ENCODE results near the gene ARMC2. TPM values are rescaled to one million over a fixed set of nuclear protein-coding genes. Genes with fewer than 3 reads are reported as not detected.

ARMC2 gene
- total RNA-seq, 2 experiments from 2014 or later: 2.7 to 4.6 TPM

DNA sequence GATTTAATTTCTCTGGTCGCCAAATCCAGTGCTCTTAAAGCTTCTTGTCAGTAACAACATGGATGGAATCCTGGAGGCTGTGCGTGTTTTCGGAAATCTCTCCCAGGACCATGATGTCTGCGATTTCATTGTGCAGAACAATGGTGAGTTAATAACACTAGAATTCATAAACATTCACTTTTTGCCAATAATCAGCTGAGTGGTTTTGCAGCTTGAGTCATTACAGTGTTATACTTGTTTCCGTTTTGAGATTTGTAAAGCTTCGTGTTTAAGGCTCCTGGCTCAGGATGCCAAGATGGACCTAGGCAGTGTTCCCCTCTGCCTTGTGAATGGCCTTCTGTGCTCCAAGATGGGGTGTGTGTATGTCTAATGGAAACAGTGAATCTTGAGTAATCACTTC lies 113.8 kb downstream of the ARMC2 start:
- ChIA-PET POLR2A (no interaction called here), CTCF (interaction anchor here (0.9 kb wide), 1 partner anchor 26 kb away, joined by 3 read pairs; no protein-coding TSS in a partner anchor)
- Mint-ChIP-seq H3K27ac (no peak overlapping the region), H3K36me3 (ENCODE audit: low read depth) (no peaks in the 10 kb centered on the region), H3K4me3 (no peak overlapping the region), H3K9me3 (no peaks in the 10 kb centered on the region), H3K27me3 (no peaks in the 10 kb centered on the region), H3K4me1 (ENCODE audit: low read depth) (peaks cover 16% of the 10 kb centered on the region)
- intact Hi-C loops (cut with micrococcal nuclease): no loop called here
- DNase-seq (no peak), ATAC-seq (no peak)
- TF ChIP-seq, protein P1, sequence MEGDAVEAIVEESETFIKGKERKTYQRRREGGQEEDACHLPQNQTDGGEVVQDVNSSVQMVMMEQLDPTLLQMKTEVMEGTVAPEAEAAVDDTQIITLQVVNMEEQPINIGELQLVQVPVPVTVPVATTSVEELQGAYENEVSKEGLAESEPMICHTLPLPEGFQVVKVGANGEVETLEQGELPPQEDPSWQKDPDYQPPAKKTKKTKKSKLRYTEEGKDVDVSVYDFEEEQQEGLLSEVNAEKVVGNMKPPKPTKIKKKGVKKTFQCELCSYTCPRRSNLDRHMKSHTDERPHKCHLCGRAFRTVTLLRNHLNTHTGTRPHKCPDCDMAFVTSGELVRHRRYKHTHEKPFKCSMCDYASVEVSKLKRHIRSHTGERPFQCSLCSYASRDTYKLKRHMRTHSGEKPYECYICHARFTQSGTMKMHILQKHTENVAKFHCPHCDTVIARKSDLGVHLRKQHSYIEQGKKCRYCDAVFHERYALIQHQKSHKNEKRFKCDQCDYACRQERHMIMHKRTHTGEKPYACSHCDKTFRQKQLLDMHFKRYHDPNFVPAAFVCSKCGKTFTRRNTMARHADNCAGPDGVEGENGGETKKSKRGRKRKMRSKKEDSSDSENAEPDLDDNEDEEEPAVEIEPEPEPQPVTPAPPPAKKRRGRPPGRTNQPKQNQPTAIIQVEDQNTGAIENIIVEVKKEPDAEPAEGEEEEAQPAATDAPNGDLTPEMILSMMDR (IDR thresholded peaks at IDR 0.05): no peak

DNA sequence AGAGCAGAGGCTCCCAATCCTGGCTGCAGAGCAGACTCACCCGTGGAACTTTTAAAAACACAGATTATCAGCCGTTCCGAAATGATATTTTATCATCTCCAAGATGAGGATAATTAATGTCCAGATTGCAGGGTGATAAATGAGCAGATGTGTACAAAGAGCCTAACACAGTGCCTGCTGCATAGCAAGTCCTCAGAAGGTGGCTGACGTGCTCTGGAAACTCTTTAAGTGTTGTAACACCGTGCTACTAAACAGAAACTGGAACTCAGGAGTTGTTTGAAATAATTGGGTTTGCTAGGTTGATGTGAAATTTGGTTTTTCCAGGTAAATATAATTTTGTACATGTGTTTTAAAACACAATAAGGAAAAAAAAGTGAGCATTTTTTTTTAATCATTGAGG lies 118.0 kb downstream of the ARMC2 start:
- Mint-ChIP-seq H3K36me3 (ENCODE audit: low read depth) (no peaks in the 10 kb centered on the region), H3K27me3 (no peaks in the 10 kb centered on the region), H3K27ac (no peak overlapping the region), H3K9me3 (no peaks in the 10 kb centered on the region), H3K4me1 (ENCODE audit: low read depth) (peaks cover 12% of the 10 kb centered on the region), H3K4me3 (no peak overlapping the region)
- POLR2A ChIA-PET: no interaction called here
- CTCF ChIA-PET: no interaction called here
- TF ChIP-seq, protein P1 (IDR thresholded peaks at IDR 0.05): no peak
- ATAC-seq (no peak), DNase-seq (no peak)
- intact Hi-C loops (cut with micrococcal nuclease): no loop called here

DNA sequence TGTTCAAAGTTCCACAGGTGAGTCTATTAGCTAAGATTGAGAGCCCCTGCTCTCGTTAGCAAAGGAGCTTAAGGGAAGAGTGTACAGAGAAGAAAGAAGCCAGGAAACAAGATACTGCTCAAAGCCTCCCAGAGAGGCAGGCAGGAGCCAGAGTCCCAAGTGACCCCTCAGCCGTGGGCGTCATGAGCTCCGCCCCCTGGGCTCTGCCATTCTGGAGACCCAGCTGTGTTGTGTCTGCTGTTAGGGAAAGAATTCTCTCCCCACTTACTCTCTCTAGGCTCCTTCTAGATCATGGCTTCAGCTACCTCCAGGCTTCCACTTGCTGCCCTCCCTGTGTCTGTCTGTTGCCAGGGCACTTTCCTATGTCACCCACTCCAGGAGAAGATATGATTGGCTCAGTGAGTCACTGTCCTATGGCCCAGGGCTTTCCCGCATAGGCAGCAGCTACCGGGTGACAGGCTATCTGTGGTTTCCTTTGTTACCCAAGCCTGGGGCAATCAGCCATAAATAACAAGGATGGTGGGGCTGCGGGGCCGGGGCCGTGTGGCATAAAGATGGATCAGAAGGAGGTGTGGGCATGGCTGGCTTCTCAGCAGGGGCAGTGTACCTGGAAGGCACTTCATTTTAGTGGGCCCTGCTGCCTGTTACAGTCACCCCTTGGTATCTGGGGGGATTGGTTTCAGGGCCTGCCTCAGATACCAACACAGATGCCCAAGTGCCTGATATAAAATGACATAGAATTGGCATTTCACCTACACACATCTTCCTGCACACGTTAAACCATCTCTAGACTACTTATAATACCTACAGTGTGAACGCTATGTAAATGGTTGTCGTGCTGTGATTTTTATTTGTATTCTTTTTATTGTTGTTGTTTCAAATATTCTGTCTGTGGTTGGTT lies 118.9 kb downstream of the ARMC2 start:
- ATAC-seq: peak; percentile 97

DNA sequence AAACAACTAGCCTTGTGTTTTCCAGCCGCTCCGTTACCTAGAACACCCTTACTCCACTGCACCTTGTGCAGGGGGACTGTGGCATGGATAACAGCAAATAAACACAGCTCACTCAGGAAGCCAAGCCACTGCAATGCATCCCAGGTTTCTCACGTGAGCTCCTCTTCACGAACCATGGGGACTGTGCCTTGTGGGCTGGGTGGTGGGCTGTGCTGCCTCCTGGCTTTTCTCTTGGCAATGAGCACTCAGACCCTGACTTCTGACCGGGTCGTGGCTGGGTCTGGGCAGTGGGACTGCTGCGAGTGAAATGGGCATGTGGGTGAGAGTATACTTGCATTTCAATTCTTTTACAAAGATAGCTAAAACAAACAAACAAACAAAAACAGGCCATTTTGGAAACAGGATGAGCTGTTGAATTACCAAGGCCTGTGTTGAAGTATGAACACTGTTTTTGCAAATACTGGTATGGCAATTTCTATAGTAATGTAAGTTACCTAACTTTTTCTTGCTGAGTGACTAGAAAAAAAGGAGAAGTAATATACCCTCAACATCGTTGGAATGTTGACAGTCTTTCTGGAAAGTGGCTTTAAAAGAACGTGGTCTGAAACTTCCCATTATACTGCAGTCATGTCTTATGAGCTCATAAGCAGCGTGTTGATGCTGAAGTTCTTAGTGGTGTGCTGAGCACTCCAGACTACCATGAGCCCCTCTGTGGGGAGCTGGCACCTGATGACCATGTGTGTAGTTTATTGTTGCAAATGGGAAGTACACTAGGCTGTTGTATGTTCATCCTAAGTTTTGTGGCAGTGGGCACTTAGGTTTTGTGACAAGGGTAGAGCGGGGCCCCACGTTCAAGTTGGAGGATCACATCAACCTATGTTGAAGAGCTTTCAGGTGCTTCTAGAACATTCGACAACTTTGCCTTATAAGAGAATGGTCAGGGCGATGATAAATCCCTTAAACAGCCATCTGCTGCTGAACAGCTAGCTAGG lies 120.4 kb downstream of the ARMC2 start:
- intact Hi-C loops (cut with micrococcal nuclease): no loop called here
- ChIA-PET CTCF (interaction anchor here (0.7 to 1.3 kb wide), 3 partner anchors 17 to 44 kb away, joined by 3 to 4 read pairs (median 3); no protein-coding TSS in a partner anchor), POLR2A (interaction anchor here (0.6 to 1.6 kb wide), 5 partner anchors 9 to 71 kb away, joined by 3 to 6 read pairs (median 3); no protein-coding TSS in a partner anchor)
- no peak for ATAC-seq
- TF ChIP-seq, protein P1 (IDR thresholded peaks at IDR 0.05): no peak
- Mint-ChIP-seq H3K4me1 (ENCODE audit: low read depth) (peaks cover 15% of the 10 kb centered on the region), H3K27ac (no peak overlapping the region), H3K27me3 (no peaks in the 10 kb centered on the region), H3K9me3 (no peaks in the 10 kb centered on the region), H3K36me3 (ENCODE audit: low read depth) (no peaks in the 10 kb centered on the region), H3K4me3 (no peak overlapping the region)
- no peak for DNase-seq

More for the DNA sequence above, 118.9 kb downstream of the ARMC2 start:
- intact Hi-C loops (cut with micrococcal nuclease): no loop called here
- no peak overlapping the region for H3K27ac Mint-ChIP-seq
- no peaks in the 10 kb centered on the region for H3K27me3 Mint-ChIP-seq
- ChIA-PET CTCF (interaction anchor here (0.6 kb wide), 1 partner anchor 868 kb away, joined by 3 read pairs; no protein-coding TSS in a partner anchor), POLR2A (interaction anchor here (0.6 to 1.1 kb wide), 2 partner anchors 22 to 417 kb away, joined by 3 read pairs; no protein-coding TSS in a partner anchor)
- H3K9me3 Mint-ChIP-seq: no peaks in the 10 kb centered on the region
- TF ChIP-seq, protein P1 (IDR thresholded peaks at IDR 0.05): no peak
- H3K36me3 Mint-ChIP-seq (ENCODE audit: low read depth): no peaks in the 10 kb centered on the region
- no peak overlapping the region for H3K4me3 Mint-ChIP-seq
- DNase-seq: peak; percentile 49
- H3K4me1 Mint-ChIP-seq (ENCODE audit: low read depth): peaks cover 15% of the 10 kb centered on the region
